Measurements from ENCODE around the gene DSCAM.

The DSCAM gene

GRCh38 chr21:39972976-39973770 is 873.8 kb downstream of the DSCAM start:
- H3K36me3 Mint-ChIP-seq (ENCODE audit: low read depth): no peaks in the 10 kb centered on the region
- peaks cover 20% of the 10 kb centered on the region for H3K9me3 Mint-ChIP-seq
- no peaks in the 10 kb centered on the region for H3K27me3 Mint-ChIP-seq (ENCODE audit: low read depth)
- H3K4me3 Mint-ChIP-seq: no peak overlapping the region
- H3K27ac Mint-ChIP-seq: no peak overlapping the region
- H3K4me1 Mint-ChIP-seq (ENCODE audit: low read depth): no peaks in the 10 kb centered on the region
- no peak for DNase-seq (ENCODE audit: low spot score)

DNA sequence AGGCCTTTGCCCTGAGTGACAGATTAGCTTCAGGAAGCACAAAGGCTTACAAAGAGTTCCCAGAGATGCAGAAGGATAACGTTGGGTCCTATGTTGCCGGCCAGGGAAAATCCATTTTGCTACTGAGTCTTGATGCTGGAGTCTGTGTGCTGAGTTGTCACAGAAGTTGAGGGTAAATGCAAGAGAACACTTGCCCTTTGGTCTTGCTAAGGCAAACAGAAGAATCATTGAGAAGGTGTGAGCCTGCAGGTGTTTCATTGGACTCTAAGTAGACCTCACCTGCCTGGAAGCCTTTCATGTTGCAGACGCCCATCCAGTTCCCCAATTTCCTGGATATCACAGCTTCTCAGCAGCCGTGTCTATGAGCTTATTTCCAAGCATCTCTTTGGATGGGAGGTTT is 874.5 kb downstream of the DSCAM start:
- H3K4me1 Mint-ChIP-seq (ENCODE audit: low read depth): no peaks in the 10 kb centered on the region
- H3K36me3 Mint-ChIP-seq (ENCODE audit: low read depth): no peaks in the 10 kb centered on the region
- H3K27me3 Mint-ChIP-seq (ENCODE audit: low read depth): no peaks in the 10 kb centered on the region
- no peak for DNase-seq (ENCODE audit: low spot score)
- peaks cover 20% of the 10 kb centered on the region for H3K9me3 Mint-ChIP-seq
- H3K27ac Mint-ChIP-seq: no peak overlapping the region
- no peak overlapping the region for H3K4me3 Mint-ChIP-seq

DNA sequence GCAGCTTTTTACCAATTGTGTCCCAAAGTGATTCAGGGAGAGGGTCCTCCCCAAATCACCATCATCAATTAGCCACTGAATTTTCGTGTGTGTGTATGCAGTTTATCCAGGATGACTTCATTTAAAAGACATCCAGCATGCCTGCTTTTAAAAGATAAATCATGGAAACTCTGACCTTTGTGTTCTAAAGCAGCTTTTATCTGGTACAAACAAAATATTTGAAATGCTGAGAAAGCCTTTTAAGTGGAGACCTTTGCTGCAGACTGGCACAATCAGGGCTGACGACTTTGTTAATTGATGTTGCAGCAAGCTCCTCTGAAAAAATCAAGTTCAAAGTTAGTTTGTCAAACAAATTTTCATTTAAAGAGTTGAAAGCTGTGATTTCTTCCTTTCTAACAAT is 875.0 kb downstream of the DSCAM start:
- Mint-ChIP-seq H3K27ac (no peak overlapping the region), H3K9me3 (peaks cover 19% of the 10 kb centered on the region), H3K27me3 (ENCODE audit: low read depth) (no peaks in the 10 kb centered on the region), H3K36me3 (ENCODE audit: low read depth) (no peaks in the 10 kb centered on the region), H3K4me3 (no peak overlapping the region), H3K4me1 (ENCODE audit: low read depth) (no peaks in the 10 kb centered on the region)
- no peak for DNase-seq (ENCODE audit: low spot score)

DNA sequence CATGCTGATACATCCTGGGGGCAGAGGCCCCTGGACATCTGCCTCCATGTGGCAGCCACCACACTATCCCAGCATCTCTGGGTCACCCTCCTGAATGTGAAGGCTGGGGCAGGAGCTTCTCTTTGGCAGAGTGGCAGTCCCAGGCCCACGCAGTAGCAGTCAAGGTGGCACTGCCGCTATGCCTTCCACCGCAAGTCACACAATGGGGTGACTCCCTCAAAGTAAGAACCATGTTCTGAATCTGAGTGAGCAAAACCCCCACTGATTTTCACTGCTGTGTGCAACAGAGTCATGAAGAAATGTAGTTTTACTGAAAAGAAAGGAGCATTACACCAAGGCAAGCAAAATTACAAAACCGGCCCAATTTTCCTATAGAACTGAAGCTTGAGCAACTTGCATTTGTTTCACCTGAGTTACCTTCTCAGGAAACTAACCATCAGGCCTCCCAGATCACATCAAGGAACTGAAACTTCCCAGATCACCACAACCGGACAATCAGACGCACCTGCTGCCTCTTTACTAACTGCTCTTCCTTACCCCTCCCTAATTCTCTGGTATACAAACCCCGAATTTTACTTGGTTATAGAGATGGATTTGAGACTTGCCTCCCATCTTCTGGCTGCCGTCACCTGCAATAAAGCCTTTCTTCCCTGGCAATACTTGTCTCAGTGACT is 877.1 kb downstream of the DSCAM start:
- Mint-ChIP-seq H3K9me3 (peaks cover 21% of the 10 kb centered on the region), H3K4me1 (ENCODE audit: low read depth) (no peaks in the 10 kb centered on the region), H3K27ac (no peak overlapping the region), H3K27me3 (ENCODE audit: low read depth) (no peaks in the 10 kb centered on the region), H3K4me3 (no peak overlapping the region), H3K36me3 (ENCODE audit: low read depth) (no peaks in the 10 kb centered on the region)
- no peak for DNase-seq (ENCODE audit: low spot score)

- H3K9me3 Mint-ChIP-seq: peaks cover 33% of the 10 kb centered on the region
- no peak overlapping the region for H3K4me3 Mint-ChIP-seq
- H3K27me3 Mint-ChIP-seq (ENCODE audit: low read depth): no peaks in the 10 kb centered on the region
- no peaks in the 10 kb centered on the region for H3K4me1 Mint-ChIP-seq (ENCODE audit: low read depth)
- no peak overlapping the region for H3K27ac Mint-ChIP-seq
- no peak for DNase-seq (ENCODE audit: low spot score)
- no peaks in the 10 kb centered on the region for H3K36me3 Mint-ChIP-seq (ENCODE audit: low read depth)
These were observed 878.9 kb downstream of the DSCAM start for GRCh38 chr21:39968010-39968409.

DNA sequence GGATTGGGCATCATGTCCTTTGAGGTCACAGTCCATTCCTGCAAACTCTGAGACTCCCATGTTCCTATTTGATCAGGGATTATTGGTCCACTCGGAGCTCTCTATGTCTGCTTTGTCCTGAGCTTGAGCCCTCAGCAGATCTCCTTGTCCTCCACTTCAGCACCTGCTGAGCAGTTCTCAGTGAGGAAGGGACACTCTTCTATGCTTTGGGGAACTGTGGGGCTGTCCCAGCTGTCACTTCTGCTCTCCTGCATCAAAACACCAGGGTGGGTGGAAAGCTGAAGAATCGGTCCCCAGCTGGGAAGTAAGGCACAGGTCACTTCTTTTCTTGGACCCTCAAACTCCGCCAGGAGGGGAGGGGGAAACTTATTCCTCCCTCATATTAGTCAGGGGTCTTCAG is 880.2 kb downstream of the DSCAM start:
- H3K27me3 Mint-ChIP-seq (ENCODE audit: low read depth): no peaks in the 10 kb centered on the region
- H3K27ac Mint-ChIP-seq: no peak overlapping the region
- no peak overlapping the region for H3K4me3 Mint-ChIP-seq
- peaks cover 41% of the 10 kb centered on the region for H3K9me3 Mint-ChIP-seq
- H3K36me3 Mint-ChIP-seq (ENCODE audit: low read depth): no peaks in the 10 kb centered on the region
- DNase-seq (ENCODE audit: low spot score): no peak
- H3K4me1 Mint-ChIP-seq (ENCODE audit: low read depth): no peaks in the 10 kb centered on the region

DNA sequence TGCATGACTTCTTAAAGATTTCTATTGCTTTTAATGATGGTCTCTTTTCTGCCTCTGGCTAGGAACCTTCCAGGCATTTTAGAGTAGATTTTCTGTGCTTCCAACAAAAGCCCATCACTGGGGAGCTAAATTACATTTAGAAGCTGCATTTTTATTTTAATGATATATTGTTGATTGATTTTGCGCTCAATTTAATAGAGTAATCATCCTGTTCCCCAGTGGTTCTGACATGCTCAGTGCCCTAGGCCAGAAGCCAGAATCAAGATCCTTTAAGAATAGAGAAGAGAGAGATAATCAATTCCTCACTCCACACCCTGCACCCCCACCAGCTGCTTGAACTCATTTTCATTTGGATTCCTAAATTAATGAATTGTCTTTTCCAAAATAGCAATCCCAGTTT is 881.9 kb downstream of the DSCAM start:
- no peak overlapping the region for H3K27ac Mint-ChIP-seq
- DNase-seq (ENCODE audit: low spot score): no peak
- no peaks in the 10 kb centered on the region for H3K27me3 Mint-ChIP-seq (ENCODE audit: low read depth)
- no peak overlapping the region for H3K4me3 Mint-ChIP-seq
- peaks cover 46% of the 10 kb centered on the region for H3K9me3 Mint-ChIP-seq
- no peaks in the 10 kb centered on the region for H3K4me1 Mint-ChIP-seq (ENCODE audit: low read depth)
- no peaks in the 10 kb centered on the region for H3K36me3 Mint-ChIP-seq (ENCODE audit: low read depth)

DNA sequence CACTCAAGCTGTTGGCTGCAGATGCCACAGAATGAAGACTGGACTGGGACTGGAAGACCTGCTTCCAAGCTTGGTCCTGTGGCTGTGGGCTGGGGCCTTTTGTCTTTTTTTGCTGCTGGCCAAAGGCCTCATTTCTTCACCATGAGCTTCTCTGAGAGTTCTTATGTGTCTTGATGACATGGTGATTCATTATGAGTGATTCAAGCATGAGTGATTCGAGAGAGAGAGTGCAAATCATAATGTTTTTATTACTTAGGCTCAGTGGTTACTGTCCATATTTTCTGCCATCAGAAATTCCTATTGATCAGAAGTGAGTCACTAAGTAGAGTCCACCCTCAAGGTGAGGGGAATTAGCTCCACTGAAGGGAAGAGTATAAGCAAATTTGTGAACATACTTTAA is 885.7 kb downstream of the DSCAM start:
- H3K4me1 Mint-ChIP-seq (ENCODE audit: low read depth): no peaks in the 10 kb centered on the region
- no peaks in the 10 kb centered on the region for H3K36me3 Mint-ChIP-seq (ENCODE audit: low read depth)
- H3K9me3 Mint-ChIP-seq: peaks cover 42% of the 10 kb centered on the region
- no peaks in the 10 kb centered on the region for H3K27me3 Mint-ChIP-seq (ENCODE audit: low read depth)
- DNase-seq (ENCODE audit: low spot score): no peak
- no peak overlapping the region for H3K27ac Mint-ChIP-seq
- no peak overlapping the region for H3K4me3 Mint-ChIP-seq

Data from T-helper 2 cell treated with Interferon-gamma antibody and Interleukin-4, amounts not matched to agents 5 μg/mL and 100 μg/mL, for 36 hours (primary cell).